ENCODE data around the gene SLC6A9.

DNA sequence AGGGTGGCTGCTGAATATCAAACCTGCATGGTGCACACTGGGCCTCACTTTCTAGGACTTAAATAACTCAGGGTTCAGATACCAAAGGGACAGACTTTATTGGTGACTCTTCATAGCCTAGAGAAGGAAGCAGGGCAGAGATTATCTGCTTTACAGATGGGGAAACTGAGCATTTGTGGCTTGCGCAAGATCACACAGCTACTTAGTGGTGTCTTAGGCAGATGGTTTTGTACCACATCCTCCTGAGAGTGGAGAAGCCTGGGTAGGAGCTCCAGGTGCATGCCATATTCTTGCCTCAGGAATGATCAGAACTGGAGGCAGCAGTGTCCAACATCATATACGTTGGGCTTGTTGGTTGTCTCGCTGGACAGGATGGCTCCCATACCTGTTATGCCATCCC lies 68.3 kb downstream of the SLC6A9 start:
- TF ChIP-seq, protein P1, sequence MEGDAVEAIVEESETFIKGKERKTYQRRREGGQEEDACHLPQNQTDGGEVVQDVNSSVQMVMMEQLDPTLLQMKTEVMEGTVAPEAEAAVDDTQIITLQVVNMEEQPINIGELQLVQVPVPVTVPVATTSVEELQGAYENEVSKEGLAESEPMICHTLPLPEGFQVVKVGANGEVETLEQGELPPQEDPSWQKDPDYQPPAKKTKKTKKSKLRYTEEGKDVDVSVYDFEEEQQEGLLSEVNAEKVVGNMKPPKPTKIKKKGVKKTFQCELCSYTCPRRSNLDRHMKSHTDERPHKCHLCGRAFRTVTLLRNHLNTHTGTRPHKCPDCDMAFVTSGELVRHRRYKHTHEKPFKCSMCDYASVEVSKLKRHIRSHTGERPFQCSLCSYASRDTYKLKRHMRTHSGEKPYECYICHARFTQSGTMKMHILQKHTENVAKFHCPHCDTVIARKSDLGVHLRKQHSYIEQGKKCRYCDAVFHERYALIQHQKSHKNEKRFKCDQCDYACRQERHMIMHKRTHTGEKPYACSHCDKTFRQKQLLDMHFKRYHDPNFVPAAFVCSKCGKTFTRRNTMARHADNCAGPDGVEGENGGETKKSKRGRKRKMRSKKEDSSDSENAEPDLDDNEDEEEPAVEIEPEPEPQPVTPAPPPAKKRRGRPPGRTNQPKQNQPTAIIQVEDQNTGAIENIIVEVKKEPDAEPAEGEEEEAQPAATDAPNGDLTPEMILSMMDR (IDR thresholded peaks at IDR 0.05) = no peak
- no peak for TF ChIP-seq EP300 (IDR thresholded peaks at IDR 0.05)
